Fibroblast of lung (primary cell): ENCODE data around the gene CREB5. TPM values are rescaled to one million over a fixed set of nuclear protein-coding genes. Genes with fewer than 3 reads are reported as not detected.

ENCODE experiments used
- DNase-seq, 2 donors: peaks; one replicate each; pipeline versions ENCODE4 v3.0.0 to v3.0.0-alpha.2; 2010; ENCODE audit warnings: low read depth in 2 of 2
- H2AFZ ChIP-seq: 2 replicates; pipeline ENCODE4 v1.5.1; 2012; ENCODE audit warnings: low read length, control low read depth, inconsistent platforms
- H3K27ac ChIP-seq: 2 replicates; pipeline ENCODE4 v1.5.1; 2011; ENCODE audit warnings: low read length, control low read depth; ENCODE audit not compliant: insufficient read depth
- H3K27me3 ChIP-seq: 2 replicates; pipeline ENCODE4 v1.5.1; 2011; ENCODE audit warnings: mild to moderate bottlenecking, low read length; ENCODE audit not compliant: control insufficient read depth, insufficient read depth
- H3K36me3 ChIP-seq: 2 replicates; pipeline ENCODE4 v1.5.1; 2011; ENCODE audit warnings: low read length; ENCODE audit not compliant: control insufficient read depth, insufficient read depth
- H3K4me1 ChIP-seq: 2 replicates; pipeline ENCODE4 v1.5.1; 2011; ENCODE audit warnings: low read length; ENCODE audit not compliant: control insufficient read depth, insufficient read depth; ENCODE audit errors: extremely low read depth
- H3K4me2 ChIP-seq: 2 replicates; pipeline ENCODE4 v1.5.1; 2011; ENCODE audit warnings: low read length, control low read depth; ENCODE audit not compliant: insufficient read depth; ENCODE audit errors: extremely low read depth
- H3K4me3 ChIP-seq, 4 experiments: fragments of 200-600 bp in 1 of 4; sonication (generic) in 1 of 4; replicated peaks in 1 of 4; 2 replicates each; pipeline ENCODE4 v1.5.1; 2011 to 2016; ENCODE audit warnings: low read length in 4 of 4, low read depth in 3 of 4, mild to moderate bottlenecking in 3 of 4, control low read depth in 2 of 4, inconsistent platforms in 1 of 4, mixed read lengths in 1 of 4; ENCODE audit not compliant: insufficient read depth in 1 of 4; ENCODE audit errors: control extremely low read depth in 1 of 4
- H3K79me2 ChIP-seq: 2 replicates; pipeline ENCODE4 v1.5.1; 2012; ENCODE audit warnings: mild to moderate bottlenecking, low read length, inconsistent platforms; ENCODE audit not compliant: control insufficient read depth, insufficient read depth
- H3K9ac ChIP-seq: 2 replicates; pipeline ENCODE4 v1.5.1; 2011; ENCODE audit warnings: mild to moderate bottlenecking, low read length, control low read depth; ENCODE audit not compliant: insufficient read depth
- H3K9me3 ChIP-seq: 2 replicates; pipeline ENCODE4 v1.5.1; 2012; ENCODE audit warnings: low read depth, low read length; ENCODE audit not compliant: control insufficient read depth, insufficient read depth
- H4K20me1 ChIP-seq: 2 replicates; pipeline ENCODE4 v1.5.1; 2011; ENCODE audit warnings: low read length; ENCODE audit not compliant: control insufficient read depth, insufficient read depth; ENCODE audit errors: extremely low read depth
- EZH2 ChIP-seq: IDR thresholded peaks from 2 replicates; pipeline ENCODE4 v1.5.1; 2012; ENCODE audit warnings: low read length, control low read depth, mild to moderate bottlenecking; ENCODE audit errors: missing control alignments
- polyA plus RNA-seq, 2 donors: library from polyadenylated mRNA; depleted of rRNA in 1 of 2; stranded (reverse) in 1 of 2; unstranded in 1 of 2; fragments of >200 nt; gene quantifications; 2 replicates each; pipeline ENCODE4 v1.2.1, GENCODE V29; 2011 to 2012; ENCODE audit warnings: missing spikeins in 1 of 2
- total RNA-seq: library from RNA; depleted of rRNA; stranded (reverse); fragments of >200 nt; gene quantifications from 2 replicates; pipeline ENCODE4 v1.2.1, GENCODE V29; 2014
- TF ChIP-seq, protein P1 (sequence below), 2 donors: IDR thresholded peaks in 1 of 2; conservative IDR thresholded peaks in 1 of 2; 1 replicate in 1 of 2; 2 replicates in 1 of 2; pipeline ENCODE4 v1.5.1; 2011 to 2012; ENCODE audit warnings: low read length in 2 of 2, control low read depth in 1 of 2, inconsistent platforms in 1 of 2, low read depth in 1 of 2, mild to moderate bottlenecking in 1 of 2

The CREB5 gene
- total and polyA plus RNA-seq, 2 donors (not counting 1 experiment from before 2014, with no cell fraction given): 8.2 to 28.4 TPM

DNA sequence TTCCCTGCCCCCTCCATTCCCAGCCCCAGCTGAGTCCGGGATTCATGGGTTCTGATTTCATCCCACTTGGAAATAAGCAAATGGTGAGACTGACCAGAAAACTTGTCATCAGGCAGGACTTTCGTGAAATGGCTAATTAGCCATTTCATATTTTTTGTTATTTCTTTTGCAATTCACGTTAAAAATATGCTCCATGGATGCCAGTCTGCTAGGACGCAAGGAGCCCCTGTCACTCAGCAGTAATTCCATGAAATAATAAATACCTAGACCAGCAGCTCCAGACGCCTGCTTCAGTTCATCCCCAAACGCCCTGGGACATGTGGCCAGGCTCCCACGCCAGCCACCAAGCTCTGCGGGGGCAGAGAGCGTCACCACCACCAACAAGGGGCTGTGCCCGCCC lies 434.9 kb downstream of the CREB5 start:
- Histone ChIP-seq H3K9me3 (no peaks in the 10 kb centered on the region), H4K20me1 (no peaks in the 10 kb centered on the region), H2AFZ (no peak overlapping the region), H3K27me3 (peaks cover 2% of the 10 kb centered on the region), H3K4me2 (no peak overlapping the region), H3K4me1 (no peaks in the 10 kb centered on the region), H3K4me3 (no peak overlapping the region), H3K36me3 (no peaks in the 10 kb centered on the region), H3K27ac (no peak overlapping the region), H3K79me2 (no peaks in the 10 kb centered on the region), H3K9ac (no peak overlapping the region)
- DNase-seq: no peak
- no peak for TF ChIP-seq EZH2
- TF ChIP-seq, protein P1, sequence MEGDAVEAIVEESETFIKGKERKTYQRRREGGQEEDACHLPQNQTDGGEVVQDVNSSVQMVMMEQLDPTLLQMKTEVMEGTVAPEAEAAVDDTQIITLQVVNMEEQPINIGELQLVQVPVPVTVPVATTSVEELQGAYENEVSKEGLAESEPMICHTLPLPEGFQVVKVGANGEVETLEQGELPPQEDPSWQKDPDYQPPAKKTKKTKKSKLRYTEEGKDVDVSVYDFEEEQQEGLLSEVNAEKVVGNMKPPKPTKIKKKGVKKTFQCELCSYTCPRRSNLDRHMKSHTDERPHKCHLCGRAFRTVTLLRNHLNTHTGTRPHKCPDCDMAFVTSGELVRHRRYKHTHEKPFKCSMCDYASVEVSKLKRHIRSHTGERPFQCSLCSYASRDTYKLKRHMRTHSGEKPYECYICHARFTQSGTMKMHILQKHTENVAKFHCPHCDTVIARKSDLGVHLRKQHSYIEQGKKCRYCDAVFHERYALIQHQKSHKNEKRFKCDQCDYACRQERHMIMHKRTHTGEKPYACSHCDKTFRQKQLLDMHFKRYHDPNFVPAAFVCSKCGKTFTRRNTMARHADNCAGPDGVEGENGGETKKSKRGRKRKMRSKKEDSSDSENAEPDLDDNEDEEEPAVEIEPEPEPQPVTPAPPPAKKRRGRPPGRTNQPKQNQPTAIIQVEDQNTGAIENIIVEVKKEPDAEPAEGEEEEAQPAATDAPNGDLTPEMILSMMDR (conservative IDR thresholded peaks at IDR 0.05 in 1 of 2, IDR thresholded peaks at IDR 0.05 in 1 of 2; ENCODE audit: low read depth in 1 of 2, low read length in 2 of 2): no peak

DNA sequence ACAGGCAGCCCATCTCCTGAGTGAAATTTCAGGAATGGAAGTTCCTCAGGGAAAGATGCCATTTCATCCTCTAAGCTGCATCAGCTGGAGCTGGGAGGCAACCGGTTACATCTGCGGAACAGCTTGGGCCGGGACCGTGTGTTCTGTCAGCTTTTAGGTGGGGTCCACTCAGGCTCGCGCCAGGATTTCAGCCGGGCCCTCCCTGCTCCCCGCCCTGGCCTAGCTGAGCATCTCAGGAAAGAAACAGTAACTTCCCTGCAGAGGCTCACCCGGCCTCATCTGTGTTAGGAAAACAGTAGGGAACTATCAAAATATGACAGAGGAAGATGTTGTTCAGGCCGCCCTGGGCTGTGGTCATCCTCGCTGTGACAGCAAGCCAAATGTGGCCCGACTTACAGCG lies 435.4 kb downstream of the CREB5 start:
- H3K79me2 ChIP-seq: no peaks in the 10 kb centered on the region
- H3K27ac ChIP-seq: no peak overlapping the region
- no peak for DNase-seq
- H3K9ac ChIP-seq: no peak overlapping the region
- H3K4me1 ChIP-seq: no peaks in the 10 kb centered on the region
- H2AFZ ChIP-seq: no peak overlapping the region
- TF ChIP-seq, protein P1 (conservative IDR thresholded peaks at IDR 0.05 in 1 of 2, IDR thresholded peaks at IDR 0.05 in 1 of 2; ENCODE audit: low read depth in 1 of 2, low read length in 2 of 2): no peak
- no peak for TF ChIP-seq EZH2
- peaks cover under 1% of the 10 kb centered on the region for H3K27me3 ChIP-seq
- no peaks in the 10 kb centered on the region for H4K20me1 ChIP-seq
- H3K9me3 ChIP-seq: no peaks in the 10 kb centered on the region
- no peak overlapping the region for H3K4me3 ChIP-seq
- H3K36me3 ChIP-seq: no peaks in the 10 kb centered on the region
- no peak overlapping the region for H3K4me2 ChIP-seq

DNA sequence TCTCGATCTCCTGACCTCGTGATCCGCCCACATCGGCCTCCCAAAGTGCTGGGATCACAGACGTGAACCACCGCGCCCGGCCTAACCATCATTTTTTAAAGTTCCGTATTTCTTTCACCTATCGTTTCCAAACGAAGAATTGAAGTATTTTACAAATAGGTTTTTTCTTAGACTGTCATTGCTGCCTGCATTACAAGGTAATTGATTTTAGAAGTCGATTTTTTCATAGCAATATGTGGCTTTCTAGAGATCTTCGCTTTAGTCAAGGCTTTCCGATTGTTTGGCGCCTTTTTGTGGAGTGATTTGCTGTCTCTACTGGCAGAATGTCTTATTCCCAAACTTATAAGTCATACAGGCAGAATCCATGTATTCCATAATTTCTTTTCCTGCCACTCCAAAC lies 436.6 kb downstream of the CREB5 start:
- Histone ChIP-seq H3K79me2 (no peaks in the 10 kb centered on the region), H3K9me3 (no peaks in the 10 kb centered on the region), H3K27ac (no peak overlapping the region), H2AFZ (no peak overlapping the region), H3K36me3 (no peaks in the 10 kb centered on the region), H3K4me2 (no peak overlapping the region), H3K27me3 (no peaks in the 10 kb centered on the region), H3K4me3 (no peak overlapping the region), H4K20me1 (no peaks in the 10 kb centered on the region), H3K9ac (no peak overlapping the region), H3K4me1 (no peaks in the 10 kb centered on the region)
- DNase-seq: no peak
- TF ChIP-seq, protein P1 (conservative IDR thresholded peaks at IDR 0.05 in 1 of 2, IDR thresholded peaks at IDR 0.05 in 1 of 2; ENCODE audit: low read depth in 1 of 2, low read length in 2 of 2): no peak
- TF ChIP-seq EZH2: no peak
